ENCODE data around the gene LCP1.

LCP1 gene

DNA sequence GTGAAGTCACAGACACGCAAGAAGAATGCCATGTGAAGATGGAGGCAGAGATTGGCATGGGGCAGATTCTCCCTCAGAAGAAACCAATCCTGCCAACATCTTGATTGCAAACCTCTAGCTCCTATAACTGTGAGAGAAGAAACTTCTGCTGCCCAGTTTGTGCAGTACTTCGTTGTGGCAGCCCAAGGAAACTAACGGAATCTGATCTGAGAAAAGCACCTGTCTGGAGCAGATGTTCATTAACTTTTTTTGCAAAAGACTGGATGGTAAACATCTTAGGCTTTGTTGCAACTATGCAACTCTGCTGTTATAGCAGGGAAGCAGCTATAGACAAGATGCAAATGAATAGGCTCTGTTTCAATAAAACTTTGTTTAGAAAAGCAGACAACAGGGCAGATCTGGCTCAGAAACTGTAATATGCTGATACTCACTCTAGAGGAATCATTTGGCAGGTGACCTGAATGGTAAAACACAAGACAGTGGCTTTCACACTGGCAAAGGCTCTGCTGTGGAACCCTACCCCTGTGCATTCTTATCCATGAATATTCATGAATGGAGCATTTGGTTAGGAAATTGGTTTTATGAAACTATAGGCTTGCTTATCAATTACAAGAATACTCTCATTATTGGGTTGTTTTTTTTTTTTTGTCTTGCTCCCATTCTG, 51.9 kb downstream of the LCP1 start (continued):
- no peak for TF ChIP-seq ZBTB11 (tag by site-specific recombination; conservative IDR thresholded peaks at IDR 0.05; ENCODE audit: low read depth)
- no peak for TF ChIP-seq ZNF621 (tag by site-specific recombination; IDR thresholded peaks at IDR 0.05)
- no peak for TF ChIP-seq ZNF530 (tag by site-specific recombination; IDR thresholded peaks at IDR 0.05; ENCODE audit: low read depth)
- TF ChIP-seq ZNF830 (tag by site-specific recombination; IDR thresholded peaks at IDR 0.05; ENCODE audit: low read depth): no peak

DNA sequence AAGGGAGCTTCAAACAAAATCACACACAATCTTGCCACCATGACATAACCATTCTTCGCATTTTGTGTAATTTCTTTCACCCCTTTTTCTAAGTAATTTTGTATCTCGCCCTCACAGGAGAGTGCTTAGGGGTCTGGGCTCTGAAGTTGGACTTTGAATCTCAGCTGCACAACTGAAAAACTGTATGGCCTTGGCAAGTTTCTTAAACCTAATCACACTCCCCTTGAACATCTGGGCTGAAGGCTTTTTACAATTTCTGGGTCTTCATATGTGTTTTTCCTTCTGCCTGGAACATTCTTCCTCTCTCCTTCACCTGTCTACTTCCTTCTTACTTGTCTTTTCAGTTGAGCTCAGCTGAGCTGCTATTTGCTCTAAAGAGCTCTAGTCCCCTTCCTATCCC, 52.9 kb downstream of the LCP1 start:
- H3K4me3 ChIP-seq (ENCODE audit: low read depth, low read length): no peak overlapping the region
- H3K9me3 ChIP-seq (ENCODE audit: control insufficient read depth, insufficient read depth, low read depth, low read length): no peaks in the 10 kb centered on the region
- H3K36me3 ChIP-seq (ENCODE audit: control insufficient read depth in 2 of 2, insufficient read depth in 1 of 2, low read length in 2 of 2): peaks cover 0 to 43% of the 10 kb centered on the region in 2 experiments; a peak in 1 of 3 replicates
- POLR2A ChIA-PET: no interaction called here
- CTCF ChIA-PET: interaction anchor here (0.8 to 1.4 kb wide), 2 partner anchors 321 to 505 kb away, joined by 4 to 11 read pairs; no protein-coding TSS in a partner anchor
- no peak overlapping the region for H3K27ac ChIP-seq (ENCODE audit: extremely low read depth, low read depth, low read length)
- TF ChIP-seq ZNF404 (tag by site-specific recombination; IDR thresholded peaks at IDR 0.05) (no peak), FEZF1 (tag by site-specific recombination; IDR thresholded peaks at IDR 0.05) (no peak), ZNF658 (tag by site-specific recombination; IDR thresholded peaks at IDR 0.05) (no peak), WT1 (tag by site-specific recombination; IDR thresholded peaks at IDR 0.05) (no peak), ZBTB48 (tag by site-specific recombination; IDR thresholded peaks at IDR 0.05) (no peak), KLF7 (tag by site-specific recombination; IDR thresholded peaks at IDR 0.05; ENCODE audit: borderline replicate concordance) (no peak), ZNF549 (tag by site-specific recombination; IDR thresholded peaks at IDR 0.05) (no peak)
- TF ChIP-seq, protein P1, sequence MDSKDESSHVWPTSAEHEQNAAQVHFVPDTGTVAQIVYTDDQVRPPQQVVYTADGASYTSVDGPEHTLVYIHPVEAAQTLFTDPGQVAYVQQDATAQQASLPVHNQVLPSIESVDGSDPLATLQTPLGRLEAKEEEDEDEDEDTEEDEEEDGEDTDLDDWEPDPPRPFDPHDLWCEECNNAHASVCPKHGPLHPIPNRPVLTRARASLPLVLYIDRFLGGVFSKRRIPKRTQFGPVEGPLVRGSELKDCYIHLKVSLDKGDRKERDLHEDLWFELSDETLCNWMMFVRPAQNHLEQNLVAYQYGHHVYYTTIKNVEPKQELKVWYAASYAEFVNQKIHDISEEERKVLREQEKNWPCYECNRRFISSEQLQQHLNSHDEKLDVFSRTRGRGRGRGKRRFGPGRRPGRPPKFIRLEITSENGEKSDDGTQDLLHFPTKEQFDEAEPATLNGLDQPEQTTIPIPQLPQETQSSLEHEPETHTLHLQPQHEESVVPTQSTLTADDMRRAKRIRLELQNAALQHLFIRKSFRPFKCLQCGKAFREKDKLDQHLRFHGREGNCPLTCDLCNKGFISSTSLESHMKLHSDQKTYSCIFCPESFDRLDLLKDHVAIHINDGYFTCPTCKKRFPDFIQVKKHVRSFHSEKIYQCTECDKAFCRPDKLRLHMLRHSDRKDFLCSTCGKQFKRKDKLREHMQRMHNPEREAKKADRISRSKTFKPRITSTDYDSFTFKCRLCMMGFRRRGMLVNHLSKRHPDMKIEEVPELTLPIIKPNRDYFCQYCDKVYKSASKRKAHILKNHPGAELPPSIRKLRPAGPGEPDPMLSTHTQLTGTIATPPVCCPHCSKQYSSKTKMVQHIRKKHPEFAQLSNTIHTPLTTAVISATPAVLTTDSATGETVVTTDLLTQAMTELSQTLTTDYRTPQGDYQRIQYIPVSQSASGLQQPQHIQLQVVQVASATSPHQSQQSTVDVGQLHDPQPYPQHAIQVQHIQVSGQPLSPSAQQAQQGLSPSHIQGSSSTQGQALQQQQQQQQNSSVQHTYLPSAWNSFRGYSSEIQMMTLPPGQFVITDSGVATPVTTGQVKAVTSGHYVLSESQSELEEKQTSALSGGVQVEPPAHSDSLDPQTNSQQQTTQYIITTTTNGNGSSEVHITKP (tag by site-specific recombination; IDR thresholded peaks at IDR 0.05): no peak
- H3K4me1 ChIP-seq (ENCODE audit: control insufficient read depth, insufficient read depth, low read length): no peaks in the 10 kb centered on the region

DNA sequence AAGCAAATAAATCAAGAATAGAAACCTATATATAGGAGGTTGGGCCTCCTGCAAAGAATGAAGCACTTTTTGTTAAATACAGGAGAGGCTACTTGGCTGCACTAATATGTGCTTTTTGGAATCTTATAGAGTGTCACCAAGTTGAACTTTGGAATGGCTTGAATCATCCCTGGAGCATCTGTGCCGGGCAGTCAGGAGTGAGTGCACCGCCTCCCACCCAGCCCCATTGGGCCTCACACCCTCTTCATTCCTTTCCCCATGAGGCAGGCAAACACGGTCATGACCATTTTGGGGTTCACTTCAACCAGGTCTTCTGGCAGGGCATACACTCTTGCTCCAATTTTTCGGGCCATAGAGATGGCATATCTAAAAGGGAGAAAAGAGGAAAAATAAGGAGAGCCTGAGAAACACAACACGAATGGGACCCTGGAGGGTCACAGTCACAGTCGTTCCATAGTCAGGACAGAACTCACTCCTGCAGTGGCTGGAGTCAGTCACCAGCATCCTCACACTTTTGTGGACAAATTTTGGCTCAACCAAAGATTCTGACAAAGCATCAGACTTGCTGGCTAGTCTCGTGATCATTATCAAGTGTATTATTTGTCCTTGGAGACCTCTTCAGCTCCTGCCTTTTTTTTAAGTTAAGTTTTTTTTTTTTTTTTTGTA, 54.5 kb downstream of the LCP1 start:
- ChIA-PET CTCF (interaction anchor here (0.5 to 2.5 kb wide), 11 partner anchors 9 to 343 kb away, joined by 3 to 22 read pairs (median 4); no protein-coding TSS in a partner anchor), POLR2A (no interaction called here)
- no peak overlapping the region for H3K27ac ChIP-seq (ENCODE audit: extremely low read depth, low read depth, low read length)
- H3K36me3 ChIP-seq (ENCODE audit: control insufficient read depth in 2 of 2, insufficient read depth in 1 of 2, low read length in 2 of 2): peaks cover 0 to 35% of the 10 kb centered on the region in 2 experiments; a peak in 1 of 3 replicates
- no peak overlapping the region for H3K4me3 ChIP-seq (ENCODE audit: low read depth, low read length)
- H3K4me1 ChIP-seq (ENCODE audit: control insufficient read depth, insufficient read depth, low read length): no peaks in the 10 kb centered on the region
- no peaks in the 10 kb centered on the region for H3K9me3 ChIP-seq (ENCODE audit: control insufficient read depth, insufficient read depth, low read depth, low read length)
- TF ChIP-seq ZNF626 (tag by site-specific recombination; IDR thresholded peaks at IDR 0.05) (no peak), ZNF335 (tag by site-specific recombination; conservative IDR thresholded peaks at IDR 0.05) (no peak), ZNF548 (tag by site-specific recombination; IDR thresholded peaks at IDR 0.05) (no peak), TCF7L2 (IDR thresholded peaks at IDR 0.05; ENCODE audit: borderline replicate concordance, low read depth, low read length) (no peak), ZNF48 (tag by site-specific recombination; IDR thresholded peaks at IDR 0.05) (no peak), GLIS1 (tag by site-specific recombination; IDR thresholded peaks at IDR 0.05) (no peak), ZXDB (tag by site-specific recombination; IDR thresholded peaks at IDR 0.05) (no peak), ZNF354C (tag by site-specific recombination; IDR thresholded peaks at IDR 0.05; ENCODE audit: borderline replicate concordance, low read depth) (no peak), HOXA7 (CRISPR knock-in tag; IDR thresholded peaks at IDR 0.05; ENCODE audit: borderline replicate concordance) (no peak), ZNF654 (tag by site-specific recombination; IDR thresholded peaks at IDR 0.05; ENCODE audit: low read depth) (no peak), ZNF16 (tag by site-specific recombination; IDR thresholded peaks at IDR 0.05; ENCODE audit: low read depth) (no peak), ZNF792 (tag by site-specific recombination; IDR thresholded peaks at IDR 0.05) (no peak), ZNF2 (tag by site-specific recombination; IDR thresholded peaks at IDR 0.05) (no peak), HOXC10 (CRISPR knock-in tag; IDR thresholded peaks at IDR 0.05) (no peak)
